Endothelial cell of umbilical vein (primary cell): ENCODE results near the gene HPGD.

ENCODE experiments used
- EZH2 ChIP-seq: IDR thresholded peaks from 2 replicates; pipeline ENCODE4 v1.6.1; 2012; ENCODE audit warnings: borderline replicate concordance, low read depth, mild to moderate bottlenecking, moderate library complexity, low read length, inconsistent platforms; ENCODE audit not compliant: severe bottlenecking
- MYC ChIP-seq: IDR thresholded peaks from one replicate; pipeline ENCODE4 v1.6.1; 2011; ENCODE audit warnings: mild to moderate bottlenecking, low read depth, low read length
- POLR2A ChIP-seq: IDR thresholded peaks from 2 replicates; pipeline ENCODE4 v1.6.1; 2012; ENCODE audit warnings: low read depth, mild to moderate bottlenecking, control low read depth, low read length
- TF ChIP-seq, protein P1 (sequence below), 2 donors: IDR thresholded peaks; 1 replicate in 1 of 2; 2 replicates in 1 of 2; pipeline ENCODE4 v1.5.1; 2011; ENCODE audit warnings: low read length in 2 of 2, mild to moderate bottlenecking in 2 of 2, moderate library complexity in 2 of 2, control low read depth in 1 of 2, inconsistent platforms in 1 of 2, low read depth in 1 of 2; ENCODE audit not compliant: insufficient read depth in 1 of 2; ENCODE audit errors: extremely low read depth in 1 of 2

DNA sequence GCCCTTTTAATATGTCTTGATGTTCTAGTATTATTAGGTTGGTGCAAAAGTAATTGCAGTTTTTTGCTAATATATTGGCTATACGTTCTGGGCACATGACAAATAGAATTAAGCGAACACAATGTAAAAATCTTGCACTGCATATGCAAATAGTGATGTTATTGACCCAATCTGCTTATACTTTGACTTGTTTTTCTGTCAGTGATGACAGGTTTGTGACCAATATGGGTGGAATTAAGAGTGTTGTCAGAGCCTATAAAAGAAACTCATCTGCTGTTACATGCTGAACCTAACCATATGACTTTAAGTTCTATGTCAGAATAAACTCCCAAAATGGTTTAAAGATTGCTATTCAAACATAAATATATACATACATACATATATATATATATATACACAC is 30.7 kb upstream of the HPGD start:
- TF ChIP-seq POLR2A: no peak
- no peak for TF ChIP-seq MYC
- TF ChIP-seq EZH2: no peak
- TF ChIP-seq, protein P1, sequence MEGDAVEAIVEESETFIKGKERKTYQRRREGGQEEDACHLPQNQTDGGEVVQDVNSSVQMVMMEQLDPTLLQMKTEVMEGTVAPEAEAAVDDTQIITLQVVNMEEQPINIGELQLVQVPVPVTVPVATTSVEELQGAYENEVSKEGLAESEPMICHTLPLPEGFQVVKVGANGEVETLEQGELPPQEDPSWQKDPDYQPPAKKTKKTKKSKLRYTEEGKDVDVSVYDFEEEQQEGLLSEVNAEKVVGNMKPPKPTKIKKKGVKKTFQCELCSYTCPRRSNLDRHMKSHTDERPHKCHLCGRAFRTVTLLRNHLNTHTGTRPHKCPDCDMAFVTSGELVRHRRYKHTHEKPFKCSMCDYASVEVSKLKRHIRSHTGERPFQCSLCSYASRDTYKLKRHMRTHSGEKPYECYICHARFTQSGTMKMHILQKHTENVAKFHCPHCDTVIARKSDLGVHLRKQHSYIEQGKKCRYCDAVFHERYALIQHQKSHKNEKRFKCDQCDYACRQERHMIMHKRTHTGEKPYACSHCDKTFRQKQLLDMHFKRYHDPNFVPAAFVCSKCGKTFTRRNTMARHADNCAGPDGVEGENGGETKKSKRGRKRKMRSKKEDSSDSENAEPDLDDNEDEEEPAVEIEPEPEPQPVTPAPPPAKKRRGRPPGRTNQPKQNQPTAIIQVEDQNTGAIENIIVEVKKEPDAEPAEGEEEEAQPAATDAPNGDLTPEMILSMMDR (IDR thresholded peaks at IDR 0.05; ENCODE audit: extremely low read depth in 1 of 2, insufficient read depth in 1 of 2, low read depth in 1 of 2, low read length in 2 of 2): no peak
